HG02642 (cell line): Measurements from ENCODE around the gene KLHL6.
"Not testable (repeated sequence)": the region's sequence is repeated elsewhere in the genome, so short reads cannot be mapped to it uniquely, and the experiment has no call there.

ENCODE experiments used
- ATAC-seq: cut with Tn5 transposase; IDR thresholded peaks from one replicate; pipeline ENCODE4 v1.9.1; 2021; ENCODE audit warnings: mild to moderate bottlenecking; ENCODE audit not compliant: unreplicated experiment, poor library complexity

KLHL6 gene

GRCh38 chr3:183490211-183490601 is 65.3 kb downstream of the KLHL6 start:
- ATAC-seq = no peak

GRCh38 chr3:183489455-183490210 is 65.9 kb downstream of the KLHL6 start:
- ATAC-seq = no peak

GRCh38 chr3:183488343-183488742 is 67.2 kb downstream of the KLHL6 start:
- ATAC-seq = no peak

- ATAC-seq = no peak
Observed at GRCh38 chr3:183487896-183488295, 67.6 kb downstream of the KLHL6 start.

- no peak for ATAC-seq
Observed at GRCh38 chr3:183487016-183487415, 68.5 kb downstream of the KLHL6 start.

GRCh38 chr3:183486472-183486871 is 69.0 kb downstream of the KLHL6 start:
- no peak for ATAC-seq

- no peak for ATAC-seq
Observed at GRCh38 chr3:183485585-183485984, 69.9 kb downstream of the KLHL6 start.

GRCh38 chr3:183485093-183485492 is 70.4 kb downstream of the KLHL6 start:
- no peak for ATAC-seq

GRCh38 chr3:183484431-183485075 is 71.0 kb downstream of the KLHL6 start:
- ATAC-seq = no peak

- ATAC-seq = no peak
Observed at GRCh38 chr3:183481582-183481981, 73.9 kb downstream of the KLHL6 start.

- no peak for ATAC-seq
Observed at GRCh38 chr3:183478501-183478900, 77.0 kb downstream of the KLHL6 start.

GRCh38 chr3:183477801-183478456 is 77.6 kb downstream of the KLHL6 start:
- no peak for ATAC-seq

- not testable (repeated sequence) for ATAC-seq
Observed at GRCh38 chr3:183475764-183476162, 79.7 kb downstream of the KLHL6 start.

GRCh38 chr3:183475016-183475763 is 80.3 kb downstream of the KLHL6 start:
- no peak for ATAC-seq

- no peak for ATAC-seq
Observed at GRCh38 chr3:183473969-183474368, 81.5 kb downstream of the KLHL6 start.

GRCh38 chr3:183472155-183472554 is 83.4 kb downstream of the KLHL6 start:
- ATAC-seq = no peak

- ATAC-seq = no peak
Observed at GRCh38 chr3:183468424-183468823, 87.1 kb downstream of the KLHL6 start.

GRCh38 chr3:183466575-183466974 is 88.9 kb downstream of the KLHL6 start:
- no peak for ATAC-seq

- ATAC-seq = not testable (repeated sequence)
Observed at GRCh38 chr3:183465710-183466109, 89.8 kb downstream of the KLHL6 start.

- no peak for ATAC-seq
Observed at GRCh38 chr3:183464480-183464879, 91.0 kb downstream of the KLHL6 start.
